ENCODE results near the gene ADORA2A. TPM values are rescaled to one million over a fixed set of nuclear protein-coding genes. Genes with fewer than 3 reads are reported as not detected.

The ADORA2A gene
- total and polyA plus RNA-seq, 10 of the 15 experiments (the other 5 are each of a cell fraction or from before 2014, with no cell fraction given), result 0.69 to 31.2 (median 18.3) TPM

- TF ChIP-seq ZBTB4 (CRISPR knock-in tag; IDR thresholded peaks at IDR 0.05), result no peak
Measured at GRCh38 chr22:24433828-24434470, 6.5 kb downstream of the ADORA2A start (continued).

- ChIA-PET CTCF (interaction anchor here (1.0 to 19.9 kb wide), 17 partner anchors 8 to 278 kb away, joined by 3 to 332 read pairs (median 6); partner anchors contain the start of gene ADORA2A), POLR2A (interaction anchor here (0.7 to 3.6 kb wide), 12 partner anchors 10 to 89 kb away, joined by 4 to 48 read pairs (median 7); no protein-coding TSS in a partner anchor), SMC1A (ENCODE audit: uncharacterized antibody, unreplicated experiment) (interaction anchor here (0.7 to 10.4 kb wide), 11 partner anchors 9 to 93 kb away, joined by 3 to 122 read pairs (median 5); partner anchors contain the start of gene ADORA2A), RAD21 (ENCODE audit: unreplicated experiment) (interaction anchor here (1.1 to 8.1 kb wide), 18 partner anchors 8 to 118 kb away, joined by 3 to 111 read pairs (median 6); partner anchors contain the start of gene ADORA2A)
- H4K20me1 ChIP-seq (ENCODE audit: control insufficient read depth, insufficient read depth), result no peaks in the 10 kb centered on the region
- H3K4me2 ChIP-seq (ENCODE audit: control insufficient read depth, insufficient read depth), result peak overlapping the region; percentile 84
- in situ Hi-C loops (cut with MboI), result loop anchor here (5.0 kb wide), 2 partner anchors 47 to 83 kb away; no protein-coding TSS in a partner anchor
- 11% methylated on average over 16 of the region's 16 CpGs for WGBS (ENCODE audit: insufficient coverage, insufficient replicate concordance, low lambda C conversion rate, missing lambda C conversion rate)
- FAIRE-seq (no peak), DNase-seq (ENCODE audit: low read depth, low spot score) (peak; percentile 92), ATAC-seq (peak; percentile 75)
- H3K27me3 ChIP-seq (replicated peaks in 1 of 2; ENCODE audit: control insufficient read depth in 2 of 2, insufficient read depth in 2 of 2, low read length in 1 of 2), result no peaks in the 10 kb centered on the region
- peak overlapping the region; percentile 90 for H3K27ac ChIP-seq (ENCODE audit: control insufficient read depth, insufficient read depth)
- no peaks in the 10 kb centered on the region for H3K9me3 ChIP-seq (replicated peaks; ENCODE audit: control insufficient read depth, insufficient read depth, low read length)
- TSS peak; percentile 38 for BruUV-seq (replicated peaks)
- no peak overlapping the region for H2AFZ ChIP-seq (ENCODE audit: control insufficient read depth, low read depth, low read length)
- intact Hi-C loops (cut with micrococcal nuclease; ENCODE audit: unreplicated experiment), result loop anchor here (1.0 to 10.0 kb wide), 3 partner anchors 68 to 121 kb away; partner anchors contain the start of genes GUCD1 and SNRPD3
- H3K4me3 ChIP-seq, result peak overlapping the region; percentile 56
- peaks cover 74% of the 10 kb centered on the region for H3K4me1 ChIP-seq (ENCODE audit: control insufficient read depth, insufficient read depth, low read length)
- peaks cover 59% of the 10 kb centered on the region for H3K79me2 ChIP-seq (ENCODE audit: control insufficient read depth, insufficient read depth, low read length)
- H3K9ac ChIP-seq (ENCODE audit: control insufficient read depth, insufficient read depth, low read length), result peak overlapping the region; percentile 60
- H3K36me3 ChIP-seq (ENCODE audit: control insufficient read depth in 2 of 2, insufficient read depth in 2 of 2, low read length in 1 of 2), result peaks cover 0 to 16% of the 10 kb centered on the region in 2 experiments; a peak in 3 of 4 replicates
- no peak for TF ChIP-seq ZBTB33 (IDR thresholded peaks at IDR 0.05)
- no peak for TF ChIP-seq NFYB (IDR thresholded peaks at IDR 0.05; ENCODE audit: insufficient read depth, low read depth, low read length)
- peak; percentile 94 for TF ChIP-seq NR2F1 (conservative IDR thresholded peaks at IDR 0.05)
- no peak for TF ChIP-seq SMAD5 (IDR thresholded peaks at IDR 0.05; ENCODE audit: low read depth)
- no peak for TF ChIP-seq ZBTB11 (CRISPR knock-in tag; IDR thresholded peaks at IDR 0.05)
- no peak for TF ChIP-seq ZNF274 (IDR thresholded peaks at IDR 0.05; ENCODE audit: insufficient read depth, insufficient read length)
- peak; percentile 95 for TF ChIP-seq NBN (IDR thresholded peaks at IDR 0.05)
- TF ChIP-seq DPF2 (IDR thresholded peaks at IDR 0.05), result peak; percentile 80; the same call in 1 of the 2 replicates
- 0 out of 2 replicates have a peak, but pooled peaks have one; percentile 67 for TF ChIP-seq STAT1 (conservative IDR thresholded peaks at IDR 0.05)
- no peak for TF ChIP-seq HCFC1 (IDR thresholded peaks at IDR 0.05; ENCODE audit: low read length)
Measured at GRCh38 chr22:24434471-24435322, 7.3 kb downstream of the ADORA2A start.
